Naive B cell (primary cell): Measurements from ENCODE around the gene ZG16. TPM values are rescaled to one million over a fixed set of nuclear protein-coding genes. Genes with fewer than 3 reads are reported as not detected.
A peak's percentile ranks its signal among the peaks of the same experiment; 100 is the strongest.
"Not testable (repeated sequence)": the region's sequence is repeated elsewhere in the genome, so short reads cannot be mapped to it uniquely, and the experiment has no call there.

Experiments
- ATAC-seq, 2 donors: fragments of 150-1000 bp; cut with Tn5 transposase; 2 replicates each; pipeline ENCODE4 v1.10.0; 2021; ENCODE audit warnings: low read depth in 2 of 2, mild to moderate bottlenecking in 2 of 2, moderate library complexity in 2 of 2
- DNase-seq: peaks from one replicate; pipeline ENCODE4 v3.0.0; 2022
- H3K27ac Mint-ChIP-seq, 6 donors: one replicate each; pipeline ENCODE4 v1.8.0; 2020 to 2022; ENCODE audit warnings: mild to moderate bottlenecking in 6 of 6, mixed read lengths in 6 of 6, moderate library complexity in 5 of 6, inconsistent platforms in 2 of 6
- H3K27me3 Mint-ChIP-seq, 3 donors: one replicate each; pipeline ENCODE4 v1.8.0; 2021 to 2022; ENCODE audit warnings: mixed read lengths in 3 of 3, mild to moderate bottlenecking in 1 of 3
- H3K36me3 Mint-ChIP-seq, 2 donors: one replicate each; pipeline ENCODE4 v1.8.0; 2020 to 2022; ENCODE audit warnings: mixed read lengths in 2 of 2, inconsistent platforms in 1 of 2, mild to moderate bottlenecking in 1 of 2
- H3K4me1 Mint-ChIP-seq, 3 donors: one replicate each; pipeline ENCODE4 v1.8.0; 2020 to 2022; ENCODE audit warnings: mixed read lengths in 3 of 3, inconsistent platforms in 1 of 3, mild to moderate bottlenecking in 1 of 3, moderate library complexity in 1 of 3
- H3K4me3 Mint-ChIP-seq, 8 donors: one replicate each; pipeline ENCODE4 v1.8.0; 2020 to 2022; ENCODE audit warnings: mild to moderate bottlenecking in 8 of 8, mixed read lengths in 8 of 8, moderate library complexity in 8 of 8, inconsistent platforms in 2 of 8
- H3K9me3 Mint-ChIP-seq, 7 donors: one replicate each; pipeline ENCODE4 v1.8.0; 2020 to 2022; ENCODE audit warnings: mixed read lengths in 7 of 7, mild to moderate bottlenecking in 5 of 7, inconsistent platforms in 2 of 7, moderate library complexity in 1 of 7
- polyA plus RNA-seq, 6 donors: library from polyadenylated mRNA; unstranded; fragments of 300-500 nt; fragmentation: Illumina TruSeq; gene quantifications; one replicate each; pipeline ENCODE4 v1.2.3, GENCODE V29; 2021; ENCODE audit warnings: low read depth in 6 of 6

The ZG16 gene
- polyA plus RNA-seq, 6 donors from 2014 or later, result 0.13 TPM; not detected in 5

GRCh38 chr16:29783094-29783953 lies 5.3 kb downstream of the ZG16 start:
- H3K9me3 Mint-ChIP-seq, result not testable (repeated sequence)

DNA sequence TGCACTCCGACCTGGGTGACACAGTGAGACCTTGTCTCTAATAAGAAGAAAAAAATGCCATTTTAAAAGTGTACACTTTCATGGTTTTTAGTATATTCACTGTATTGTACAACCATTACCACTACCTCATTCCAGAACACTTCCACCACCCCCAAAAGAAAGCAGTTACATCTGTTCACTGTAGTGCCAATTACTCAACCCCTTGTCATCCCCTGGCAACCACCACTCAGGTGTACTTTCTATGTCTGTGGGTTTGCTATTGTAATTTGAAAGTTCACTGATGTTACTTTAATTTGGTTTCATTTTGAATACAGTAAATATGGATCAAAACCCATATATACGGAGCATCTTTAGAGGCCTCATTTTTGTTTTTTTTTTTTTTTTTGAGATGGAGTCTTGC lies 6.1 kb downstream of the ZG16 start:
- H3K4me1 Mint-ChIP-seq, result peaks cover 9 to 19% (median 13%) of the 10 kb centered on the region in 3 donors
- peaks cover 0 to 2% (median 0%) of the 10 kb centered on the region in 7 donors for H3K9me3 Mint-ChIP-seq
- DNase-seq (no peak), ATAC-seq (no peak)
- no peaks in the 10 kb centered on the region for H3K36me3 Mint-ChIP-seq
- H3K4me3 Mint-ChIP-seq, result peak overlapping the region in 1 of 8 donors; percentile 32
- peaks cover 0 to 4% (median under 1%) of the 10 kb centered on the region in 3 donors for H3K27me3 Mint-ChIP-seq
- peak overlapping the region in 4 of 6 donors; percentile 29 to 85 (median 80) for H3K27ac Mint-ChIP-seq

More at GRCh38 chr16:29783094-29783953, 5.3 kb downstream of the ZG16 start:
- H3K4me1 Mint-ChIP-seq, result peaks cover 9 to 17% (median 9%) of the 10 kb centered on the region in 3 donors
- H3K36me3 Mint-ChIP-seq, ATAC-seq, DNase-seq, H3K4me3 Mint-ChIP-seq, H3K27me3 Mint-ChIP-seq: not testable (repeated sequence)
- peak overlapping the region in 1 of 6 donors; percentile 85 for H3K27ac Mint-ChIP-seq

DNA sequence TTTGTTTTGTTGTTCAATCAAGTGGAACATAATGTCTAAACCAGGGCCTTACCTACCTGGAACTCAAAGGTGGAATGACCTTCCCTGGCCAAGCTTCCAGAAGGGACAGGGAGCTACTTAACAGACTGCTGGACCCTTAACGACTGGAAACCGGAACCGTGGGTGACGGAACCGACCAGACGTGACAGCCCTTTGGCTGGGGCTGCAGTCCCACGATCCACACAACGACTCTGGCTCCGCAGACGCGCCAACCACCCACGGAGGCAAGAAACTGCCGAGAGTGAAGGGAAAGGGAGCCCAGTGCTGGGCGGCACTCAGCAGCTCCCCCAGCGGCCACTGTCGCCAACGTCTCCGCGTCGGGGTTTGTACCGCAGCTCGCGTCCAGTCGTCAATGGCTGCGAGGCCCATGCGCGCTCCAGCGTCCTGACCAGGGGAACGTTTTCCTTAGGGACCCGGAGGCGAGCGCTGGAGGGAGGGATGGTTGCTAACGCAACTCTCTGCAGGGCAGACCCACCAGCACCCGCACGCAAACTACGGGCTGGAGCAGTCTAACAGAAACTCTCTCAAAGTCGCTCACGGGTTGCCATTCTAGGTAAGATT lies 6.9 kb downstream of the ZG16 start:
- ATAC-seq, result peak; percentile 93 to 95
- peak; percentile 58 for DNase-seq
- H3K27ac Mint-ChIP-seq, result peak overlapping the region in 3 of 6 donors; percentile 42 to 51 (median 47)
- H3K36me3 Mint-ChIP-seq, result no peaks in the 10 kb centered on the region
- H3K27me3 Mint-ChIP-seq, result peaks cover 0 to 4% (median 0%) of the 10 kb centered on the region in 3 donors
- peaks cover 0 to 2% (median 0%) of the 10 kb centered on the region in 7 donors for H3K9me3 Mint-ChIP-seq
- H3K4me1 Mint-ChIP-seq, result peaks cover 14 to 25% (median 15%) of the 10 kb centered on the region in 3 donors
- H3K4me3 Mint-ChIP-seq, result peak overlapping the region; percentile 56 to 86 (median 74)

- not testable (repeated sequence) for H3K27me3 Mint-ChIP-seq, DNase-seq, ATAC-seq, H3K9me3 Mint-ChIP-seq, H3K36me3 Mint-ChIP-seq
- Mint-ChIP-seq H3K4me1 (peaks cover 25 to 44% (median 35%) of the 10 kb centered on the region in 3 donors), H3K27ac (peak overlapping the region in 1 of 6 donors; percentile 52), H3K4me3 (peak overlapping the region in 1 of 8 donors; percentile 37)
These were observed 9.1 kb downstream of the ZG16 start for GRCh38 chr16:29787155-29787554.

DNA sequence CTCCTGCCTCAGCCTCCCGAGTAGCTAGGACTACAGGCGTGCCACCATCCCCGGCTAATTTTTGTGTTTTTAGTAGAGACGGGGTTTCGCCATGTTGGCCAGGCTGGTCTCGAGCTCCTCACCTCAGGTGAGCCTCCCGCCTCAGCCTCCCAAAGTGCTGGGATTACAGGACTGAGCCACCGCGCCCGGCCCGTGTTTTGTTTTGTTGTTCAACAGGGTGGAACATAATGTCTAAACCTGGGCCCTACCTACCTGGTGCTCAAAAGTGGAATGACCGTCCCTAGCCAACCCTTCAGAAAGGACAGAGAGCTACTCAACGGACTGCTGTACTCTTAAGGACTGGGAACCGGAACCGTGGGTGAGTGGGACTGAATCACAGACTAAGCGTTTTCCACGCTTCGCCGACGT lies 11.7 kb downstream of the ZG16 start:
- H3K27me3 Mint-ChIP-seq, result no peaks in the 10 kb centered on the region
- no peaks in the 10 kb centered on the region for H3K36me3 Mint-ChIP-seq
- no peak for ATAC-seq
- no peaks in the 10 kb centered on the region for H3K9me3 Mint-ChIP-seq
- no peak for DNase-seq
- peaks cover 38 to 45% (median 41%) of the 10 kb centered on the region in 3 donors for H3K4me1 Mint-ChIP-seq
- peak overlapping the region; percentile 88 to 99 (median 98) for H3K4me3 Mint-ChIP-seq
- peak overlapping the region; percentile 79 to 99 (median 96) for H3K27ac Mint-ChIP-seq

- no peaks in the 10 kb centered on the region for H3K9me3 Mint-ChIP-seq
- H3K4me1 Mint-ChIP-seq, result peaks cover 34 to 40% (median 35%) of the 10 kb centered on the region in 3 donors
- peak within 1 kb of the TSS; percentile 94 to 99 (median 96) for H3K27ac Mint-ChIP-seq
- peak; percentile 91 for ATAC-seq
- DNase-seq, result peak; percentile 100
- peak within 1 kb of the TSS; percentile 88 to 99 (median 98) for H3K4me3 Mint-ChIP-seq
- H3K27me3 Mint-ChIP-seq, result no peaks in the 10 kb centered on the region
- H3K36me3 Mint-ChIP-seq, result no peaks in the 10 kb centered on the region
These were observed 12.3 kb downstream of the ZG16 start, which contains the start of gene KIF22 for GRCh38 chr16:29790183-29790948. Gene KIF22, plus strand, starts transcription at chr16:29790751. Its CDS starts 9 bp downstream, at chr16:29790760.

DNA sequence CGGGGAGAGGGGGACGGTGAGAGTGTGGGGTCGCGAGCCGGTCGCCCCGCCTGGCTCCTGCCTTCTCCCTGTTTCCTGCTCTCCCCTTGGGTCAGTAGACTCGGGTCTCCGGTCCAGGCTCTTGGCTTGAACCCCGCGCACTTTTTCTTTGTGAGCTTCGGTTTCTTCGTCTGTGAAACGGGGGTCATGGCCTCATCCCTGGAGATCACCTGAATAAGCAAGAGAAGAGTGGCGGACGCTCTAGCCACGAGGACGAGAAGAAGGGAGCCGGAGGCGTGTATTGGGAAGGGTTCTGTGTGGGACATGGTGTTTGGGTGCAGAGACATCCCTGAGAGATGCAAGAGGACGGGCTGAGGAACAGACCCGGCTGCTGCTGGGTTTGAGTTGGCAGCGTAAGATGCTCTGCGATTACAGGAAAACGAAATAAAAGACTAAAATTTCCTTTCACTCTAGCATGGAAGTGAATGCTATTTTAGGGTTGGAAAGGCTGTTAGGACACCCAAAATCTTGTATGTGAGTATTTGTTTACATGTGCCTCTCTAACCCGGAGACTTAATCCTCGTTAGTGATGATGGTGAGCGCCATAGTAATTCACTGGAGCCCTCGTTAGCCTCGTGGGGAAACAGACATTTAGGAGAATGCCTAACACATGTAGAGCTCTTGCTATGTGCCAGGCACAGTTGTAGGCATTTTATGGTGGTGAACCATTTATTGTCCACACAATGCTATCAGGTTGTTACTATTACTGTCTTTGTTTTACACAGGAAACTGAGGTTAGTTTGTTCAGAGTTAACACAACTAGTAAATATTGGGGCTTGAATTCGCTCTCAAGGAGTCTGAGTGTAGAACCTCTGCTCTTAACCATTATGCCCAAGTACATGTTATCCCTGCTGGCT lies 13.1 kb downstream of the ZG16 start:
- Mint-ChIP-seq H3K36me3 (no peaks in the 10 kb centered on the region), H3K4me3 (peak overlapping the region; percentile 88 to 99 (median 98)), H3K9me3 (no peaks in the 10 kb centered on the region), H3K27ac (peak overlapping the region; percentile 94 to 99 (median 96)), H3K4me1 (peaks cover 31 to 36% (median 31%) of the 10 kb centered on the region in 3 donors), H3K27me3 (no peaks in the 10 kb centered on the region)
- DNase-seq (no peak), ATAC-seq (peak in 1 of 2 donors; percentile 8)

DNA sequence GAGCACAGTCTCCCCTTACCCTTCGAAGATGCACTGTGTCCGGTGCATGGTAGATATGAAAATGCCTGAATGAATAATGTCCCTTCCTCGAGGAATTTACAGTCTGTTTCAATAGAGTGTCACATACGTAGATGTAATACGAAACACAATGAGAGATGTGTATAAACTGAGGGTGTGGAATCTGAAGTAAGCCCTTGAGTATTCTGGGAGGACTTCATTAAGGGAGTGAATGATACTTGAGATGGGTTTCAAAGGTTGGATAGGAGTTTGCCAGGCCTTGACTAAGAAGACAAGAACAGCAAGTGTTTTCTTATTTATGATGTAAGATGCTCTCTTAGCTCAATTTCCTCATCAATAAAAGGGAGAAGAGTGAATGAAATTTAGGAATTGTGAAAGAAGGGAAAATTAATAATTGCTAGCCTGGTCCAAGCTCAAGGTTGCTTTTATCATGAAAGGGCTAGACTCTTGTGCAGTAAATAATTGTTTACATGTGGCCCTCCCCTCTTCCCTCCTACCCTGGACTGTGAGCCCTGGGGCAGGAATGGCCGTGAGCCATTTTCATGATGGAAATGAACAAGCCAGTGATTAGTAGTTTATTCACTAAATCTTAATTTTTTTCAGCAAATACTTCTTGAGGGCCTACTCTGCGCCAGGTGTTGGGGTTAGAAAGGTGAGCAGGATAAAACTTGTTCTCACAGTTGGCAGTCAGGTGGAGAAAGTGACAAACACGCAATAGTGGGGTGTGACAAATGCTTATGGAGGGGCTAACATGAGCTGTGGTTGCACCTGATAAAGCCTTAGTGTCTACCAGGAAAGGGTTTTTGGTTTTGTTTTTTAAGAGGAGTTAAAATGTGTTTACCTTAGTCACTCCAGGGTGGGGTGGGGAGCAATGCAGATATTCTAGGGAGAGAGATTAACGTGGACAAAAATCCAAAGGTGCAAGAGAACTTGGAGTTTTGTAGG lies 14.1 kb downstream of the ZG16 start:
- ATAC-seq (no peak), DNase-seq (no peak)
- Mint-ChIP-seq H3K36me3 (peaks cover 0 to 6% of the 10 kb centered on the region in 2 donors), H3K9me3 (no peaks in the 10 kb centered on the region), H3K4me1 (peaks cover 31 to 36% (median 31%) of the 10 kb centered on the region in 3 donors), H3K27ac (peak overlapping the region in 2 of 6 donors; percentile 69 to 99), H3K4me3 (peak overlapping the region; percentile 51 to 99 (median 93)), H3K27me3 (no peaks in the 10 kb centered on the region)

GRCh38 chr16:29793153-29793552 lies 15.1 kb downstream of the ZG16 start:
- not testable (repeated sequence) for H3K36me3 Mint-ChIP-seq, H3K9me3 Mint-ChIP-seq, ATAC-seq, H3K27ac Mint-ChIP-seq, H3K4me3 Mint-ChIP-seq, DNase-seq, H3K27me3 Mint-ChIP-seq
- H3K4me1 Mint-ChIP-seq, result peaks cover 31 to 36% (median 31%) of the 10 kb centered on the region in 3 donors

DNA sequence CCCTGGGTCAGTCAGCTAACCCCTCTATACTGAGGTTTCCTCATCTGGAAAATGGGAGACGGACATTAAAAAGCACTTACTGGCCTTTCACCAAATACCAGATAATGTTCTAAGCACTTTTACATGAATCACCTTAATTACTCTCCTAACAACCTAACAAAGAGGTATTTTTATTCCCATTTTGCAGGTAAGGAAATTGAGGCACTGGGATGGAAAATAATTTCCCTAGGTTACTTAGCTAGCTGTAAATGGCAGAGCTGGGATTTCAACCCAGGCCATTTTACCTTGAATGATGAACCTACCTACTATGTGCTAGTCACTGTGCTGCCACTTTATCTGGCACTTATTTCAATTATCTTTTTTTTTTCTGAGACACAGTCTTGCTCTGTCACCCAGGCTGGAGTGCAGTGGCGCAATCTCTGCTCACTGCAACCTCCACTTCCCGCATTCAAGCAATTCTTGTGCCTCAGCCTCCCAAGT lies 16.2 kb downstream of the ZG16 start:
- Mint-ChIP-seq H3K36me3 (peaks cover 8 to 15% of the 10 kb centered on the region in 2 donors), H3K4me3 (peak overlapping the region in 2 of 8 donors; percentile 42 to 47), H3K4me1 (peaks cover 28 to 36% (median 29%) of the 10 kb centered on the region in 3 donors), H3K27me3 (no peaks in the 10 kb centered on the region), H3K27ac (no peak overlapping the region), H3K9me3 (no peaks in the 10 kb centered on the region)
- DNase-seq (no peak), ATAC-seq (no peak)

GRCh38 chr16:29802416-29802935 lies 24.4 kb downstream of the ZG16 start:
- H3K4me1 Mint-ChIP-seq, result peaks cover 19 to 22% (median 21%) of the 10 kb centered on the region in 3 donors
- H3K27ac Mint-ChIP-seq, result peak overlapping the region in 2 of 6 donors; percentile 39 to 47
- H3K9me3 Mint-ChIP-seq, result no peaks in the 10 kb centered on the region
- DNase-seq (no peak), ATAC-seq (no peak)
- peak overlapping the region in 6 of 8 donors; percentile 20 to 94 (median 56) for H3K4me3 Mint-ChIP-seq
- H3K36me3 Mint-ChIP-seq, result peaks cover 0 to 15% of the 10 kb centered on the region in 2 donors
- H3K27me3 Mint-ChIP-seq, result no peaks in the 10 kb centered on the region
